KG1 (cell line): ENCODE measurements around the gene USF1.
A peak's percentile ranks its signal among the peaks of the same experiment; 100 is the strongest.

Experiments
- DNase-seq: peaks from one replicate; lab custom pipeline; 2025; lab: John Stamatoyannopoulos, UW

The USF1 gene, protein sequence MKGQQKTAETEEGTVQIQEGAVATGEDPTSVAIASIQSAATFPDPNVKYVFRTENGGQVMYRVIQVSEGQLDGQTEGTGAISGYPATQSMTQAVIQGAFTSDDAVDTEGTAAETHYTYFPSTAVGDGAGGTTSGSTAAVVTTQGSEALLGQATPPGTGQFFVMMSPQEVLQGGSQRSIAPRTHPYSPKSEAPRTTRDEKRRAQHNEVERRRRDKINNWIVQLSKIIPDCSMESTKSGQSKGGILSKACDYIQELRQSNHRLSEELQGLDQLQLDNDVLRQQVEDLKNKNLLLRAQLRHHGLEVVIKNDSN

DNA sequence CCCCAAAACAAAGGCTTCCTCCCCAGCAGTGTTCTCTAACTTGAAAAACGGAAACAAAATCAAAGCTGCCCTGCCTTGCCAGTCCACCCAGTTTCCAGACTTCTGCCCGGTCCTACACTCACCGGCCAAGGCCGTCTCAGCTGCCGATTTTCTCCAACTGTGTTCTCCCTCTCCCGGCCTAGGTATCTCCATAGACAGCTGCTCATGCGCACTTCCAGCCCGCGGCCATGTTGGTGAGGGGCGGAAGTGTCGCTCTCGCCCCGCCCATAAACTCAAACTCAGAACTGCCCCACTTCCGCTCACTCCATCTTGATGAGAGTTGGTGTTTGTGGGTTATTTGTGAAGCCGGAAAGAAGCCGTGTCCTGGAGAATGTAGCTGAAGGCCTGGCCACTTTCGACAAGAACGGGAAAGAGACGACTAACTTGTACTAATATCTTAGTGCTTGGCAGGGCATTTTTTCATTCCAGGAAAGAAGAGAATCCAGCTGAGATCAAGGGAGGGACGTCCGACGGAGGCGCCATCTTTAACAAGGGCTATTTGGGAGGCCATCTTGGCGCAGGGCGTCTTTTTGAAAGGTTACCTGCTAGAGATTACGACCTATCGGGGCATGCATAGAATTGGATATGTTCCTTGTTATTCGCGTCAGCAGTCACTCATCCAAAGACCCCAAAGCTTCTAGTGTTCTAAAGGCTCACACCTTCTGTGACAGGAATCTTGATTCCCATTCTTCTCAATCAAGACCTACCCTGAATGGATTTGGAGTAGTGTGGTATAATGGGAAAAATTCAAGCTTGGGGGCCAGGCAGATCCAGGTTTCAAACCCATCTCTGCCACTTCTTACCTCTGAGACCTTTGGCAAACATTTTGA is at the start of gene USF1:
Gene USF1 (minus strand): TSS at position 242 of the 869 bp plus-strand sequence. CDS start 2,702 bp downstream, outside the sequence.
- DNase-seq: peak; percentile 98

DNA sequence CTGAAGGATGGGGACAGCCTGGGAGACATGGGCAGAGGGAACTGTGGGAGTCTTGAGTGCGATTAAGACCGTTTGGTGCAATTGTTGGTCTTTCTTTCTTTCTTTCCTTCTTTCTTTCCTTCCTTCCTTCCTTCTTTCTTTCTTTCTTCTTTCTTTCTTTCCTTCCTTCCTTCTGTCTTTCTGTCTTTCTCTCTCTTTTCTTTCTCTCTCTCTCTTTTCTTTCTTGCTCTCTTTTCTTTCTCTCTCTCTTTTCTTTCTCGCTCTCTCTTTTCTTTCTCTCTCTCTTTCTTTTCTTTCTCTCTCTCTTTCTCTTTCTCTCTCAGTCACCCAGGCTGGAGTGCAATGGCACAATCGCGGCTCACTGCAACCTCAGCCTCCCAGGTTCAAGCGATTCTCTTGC is 49.5 kb upstream of the USF1 start:
- no peak for DNase-seq

DNA sequence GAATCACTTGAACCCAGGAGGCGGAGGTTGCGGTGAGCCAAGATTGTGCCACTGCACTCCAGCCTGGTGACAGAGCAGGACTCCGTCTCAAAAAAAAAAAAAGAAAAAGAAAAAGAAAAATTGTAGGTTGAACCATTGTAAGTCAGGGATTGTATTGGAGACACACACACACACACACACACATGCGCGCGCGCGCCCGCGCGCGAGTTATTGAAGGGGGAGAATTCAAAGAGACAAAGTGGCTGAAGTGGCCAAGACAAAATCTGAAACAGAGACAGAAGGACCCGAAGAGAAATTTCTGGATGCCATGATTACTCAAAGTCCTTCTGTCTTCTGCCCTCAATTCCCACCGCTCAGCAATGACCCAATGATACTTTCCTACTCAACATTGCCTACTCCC is 48.7 kb upstream of the USF1 start:
- no peak for DNase-seq

DNA sequence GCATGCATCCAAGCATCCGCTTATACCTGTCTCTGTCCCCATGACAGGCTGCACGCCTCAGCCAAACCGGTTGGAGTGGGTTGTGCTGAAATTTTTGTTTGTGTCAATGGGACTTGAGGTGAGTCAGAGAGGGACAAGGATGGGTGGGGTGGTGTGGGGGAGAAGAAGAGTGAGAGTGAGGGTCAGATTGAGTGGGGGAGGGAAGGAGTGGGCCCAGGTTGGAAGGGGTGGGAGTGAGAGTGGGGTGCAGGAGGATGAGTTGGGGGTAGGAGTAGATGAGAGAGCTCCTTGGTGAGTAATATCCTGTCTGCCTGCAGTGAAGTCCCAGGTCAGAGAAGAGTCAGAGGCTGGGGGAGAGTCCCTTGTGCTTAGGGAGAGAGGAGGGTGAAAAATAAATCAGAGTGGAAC is 46.8 kb upstream of the USF1 start:
- DNase-seq: no peak

DNA sequence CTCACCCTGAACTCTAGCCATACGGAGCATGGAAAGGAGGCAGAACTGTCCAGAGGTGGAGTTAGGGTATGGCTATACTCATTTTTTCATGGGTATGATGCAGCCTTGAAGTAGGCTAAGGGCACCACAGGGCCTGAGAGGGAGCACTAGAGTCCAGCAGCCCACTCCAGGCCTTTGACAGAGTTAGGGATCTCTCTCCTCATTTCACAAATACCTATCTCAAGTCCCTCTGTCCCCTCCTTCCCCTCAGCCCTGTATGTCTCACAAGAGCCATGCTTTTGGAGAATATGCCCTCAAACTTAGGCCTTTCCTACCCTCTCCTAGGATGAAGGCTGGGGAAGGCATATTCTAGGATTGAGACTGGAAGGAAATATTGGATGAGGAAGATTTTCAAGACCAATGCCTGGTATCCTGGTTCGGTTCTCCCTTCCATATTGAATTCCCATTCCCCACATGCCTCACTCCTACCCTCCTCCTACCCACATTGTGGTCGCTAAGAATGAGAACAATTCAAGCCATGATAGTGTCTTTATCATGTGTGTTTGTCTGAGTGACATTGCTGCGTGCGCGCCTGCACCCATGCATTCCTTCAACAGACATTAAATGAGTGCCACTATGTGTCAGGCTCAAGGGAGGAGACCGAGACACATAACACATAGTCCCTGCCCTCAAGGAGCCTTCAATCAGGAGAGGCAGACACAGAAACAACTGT is 46.2 kb upstream of the USF1 start:
- DNase-seq: no peak

DNA sequence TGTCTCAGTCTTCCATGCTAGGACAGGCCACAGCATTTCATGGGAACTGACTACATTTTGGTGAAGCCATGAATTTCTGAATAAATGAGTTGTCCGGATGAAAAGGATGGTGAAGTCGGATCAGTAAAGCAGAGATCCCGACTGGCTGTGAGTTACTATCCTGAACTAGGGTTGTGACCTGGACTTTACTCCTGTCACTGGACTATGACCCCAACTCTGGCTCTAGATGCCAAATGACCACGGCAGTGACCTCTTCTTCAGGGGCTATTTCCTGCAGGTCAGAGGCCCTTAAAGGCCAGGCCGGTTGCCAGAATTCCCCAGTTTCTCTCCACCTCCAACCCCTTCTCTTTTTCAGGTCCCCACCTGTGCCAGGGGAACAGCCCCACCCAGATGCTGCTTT is 45.3 kb upstream of the USF1 start:
- DNase-seq: no peak

DNA sequence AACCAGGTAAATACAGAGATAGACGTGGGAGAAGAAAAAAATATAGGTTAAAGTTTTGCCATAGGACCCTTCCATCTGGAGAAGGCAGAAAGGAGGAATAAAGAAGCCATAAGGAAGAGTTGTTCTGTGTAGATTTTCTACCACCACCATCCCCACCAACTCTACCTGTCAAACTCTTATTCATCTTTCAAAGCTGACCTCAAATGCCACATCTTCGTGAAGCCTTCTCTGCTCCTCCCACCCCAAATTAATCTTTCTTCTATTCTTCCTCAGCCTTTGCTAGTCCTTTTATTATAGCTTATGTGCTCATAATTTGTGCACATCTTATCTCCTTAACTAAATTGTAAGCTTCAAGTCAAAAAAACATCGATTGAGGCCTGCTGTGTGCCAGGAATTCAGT is 44.8 kb upstream of the USF1 start:
- DNase-seq: no peak

DNA sequence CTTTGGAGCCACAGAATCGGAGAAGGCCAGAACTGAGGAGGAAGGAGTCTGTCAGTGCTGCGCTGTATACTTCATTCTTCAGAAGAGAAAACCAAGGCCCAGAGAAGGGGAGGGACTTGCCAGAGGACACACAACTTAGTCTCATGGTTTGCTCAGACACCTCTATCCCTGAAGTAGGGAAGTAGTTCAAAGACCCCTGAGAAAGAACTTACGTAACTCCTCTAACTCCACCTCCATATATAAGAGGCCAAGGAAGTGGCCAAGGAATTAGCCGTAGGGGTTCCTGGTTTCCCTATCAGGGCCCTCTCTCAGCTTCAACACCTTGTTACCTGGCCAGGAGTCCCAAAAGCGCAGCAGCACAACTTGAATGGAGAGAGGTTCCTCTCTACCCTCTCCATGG is 44.2 kb upstream of the USF1 start:
- no peak for DNase-seq

DNA sequence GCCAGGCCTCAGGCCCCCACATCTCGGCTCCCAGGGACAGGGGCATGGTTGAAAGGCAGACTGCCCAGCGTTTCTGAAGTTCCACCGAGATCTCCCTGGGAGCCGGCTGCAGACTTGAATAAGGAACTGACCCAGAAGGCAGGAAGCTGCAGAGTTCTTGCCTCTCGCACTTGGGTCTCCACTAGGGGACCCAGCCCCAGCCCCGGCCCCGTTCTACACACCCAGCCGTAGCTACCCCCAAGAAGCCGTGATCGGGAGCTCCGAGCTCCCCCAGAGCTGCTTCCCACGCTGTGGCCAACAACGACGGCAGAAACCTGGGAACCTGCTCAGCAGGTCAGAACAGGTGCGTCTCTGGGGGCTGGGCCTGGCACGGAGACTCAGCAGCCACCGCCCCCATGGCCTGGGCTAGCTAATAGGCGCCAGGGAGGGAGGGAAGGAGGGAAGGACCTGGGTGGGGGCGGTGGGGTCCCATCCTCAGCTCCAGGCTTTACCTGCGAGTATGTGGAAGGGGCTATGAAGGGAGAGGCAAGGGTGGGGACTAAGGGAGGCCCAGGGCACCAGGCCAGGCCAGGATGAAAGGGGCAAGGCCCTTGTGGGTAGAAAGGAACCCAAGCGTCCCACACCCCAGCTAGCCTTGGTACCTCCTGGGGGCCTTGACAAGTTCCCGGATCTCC is 43.6 kb upstream of the USF1 start, which contains the start of gene NECTIN4:
Gene NECTIN4 (minus strand): TSS at position 308 of the 674 bp plus-strand sequence. CDS start 262 bp downstream, at position 46.
- no peak for DNase-seq

DNA sequence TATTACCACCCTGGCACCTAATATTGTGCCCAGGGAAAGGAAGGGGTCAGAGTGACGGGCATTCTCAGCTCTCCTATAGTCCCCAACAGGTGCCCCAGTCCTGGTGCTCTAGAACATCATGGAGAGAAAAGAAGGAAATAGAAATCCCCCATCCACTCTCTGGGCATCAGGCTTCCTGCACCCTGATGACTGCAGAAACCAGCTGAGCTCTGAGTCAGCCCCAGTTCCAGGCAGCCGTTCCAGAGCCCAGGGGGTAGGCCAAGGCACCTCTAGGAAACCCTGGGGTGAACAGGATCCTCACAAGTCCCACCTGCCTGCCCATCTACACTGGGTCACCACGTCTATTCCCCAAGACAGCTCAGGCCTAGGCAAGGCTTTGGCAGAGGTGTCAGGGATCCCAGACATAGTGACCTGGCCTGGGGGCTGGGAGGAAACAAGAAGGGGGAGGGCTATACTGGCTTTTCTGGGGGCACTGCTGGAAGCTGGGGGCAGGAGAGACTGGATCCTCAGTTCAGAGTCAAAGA is 42.9 kb upstream of the USF1 start:
- no peak for DNase-seq

DNA sequence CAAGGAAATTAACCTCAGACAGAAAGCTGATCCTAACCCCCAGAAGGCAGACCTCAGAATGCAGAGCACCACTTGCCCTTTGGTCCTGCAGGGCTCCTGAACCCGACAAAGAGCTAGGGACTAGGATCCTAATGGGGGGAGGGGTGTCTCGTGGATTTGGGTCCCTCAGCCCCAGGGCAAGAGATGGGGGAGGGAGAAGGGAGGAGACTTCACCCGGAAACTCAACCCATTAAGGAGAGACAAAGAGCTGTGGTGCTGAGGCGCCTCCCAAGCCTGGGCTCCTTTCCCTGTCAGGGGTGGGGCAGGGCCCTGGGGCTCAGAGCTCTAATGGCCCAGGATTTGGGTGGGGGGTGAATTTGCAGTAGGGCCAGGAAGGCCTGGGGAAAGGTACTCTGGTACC is 40.7 kb upstream of the USF1 start:
- no peak for DNase-seq

DNA sequence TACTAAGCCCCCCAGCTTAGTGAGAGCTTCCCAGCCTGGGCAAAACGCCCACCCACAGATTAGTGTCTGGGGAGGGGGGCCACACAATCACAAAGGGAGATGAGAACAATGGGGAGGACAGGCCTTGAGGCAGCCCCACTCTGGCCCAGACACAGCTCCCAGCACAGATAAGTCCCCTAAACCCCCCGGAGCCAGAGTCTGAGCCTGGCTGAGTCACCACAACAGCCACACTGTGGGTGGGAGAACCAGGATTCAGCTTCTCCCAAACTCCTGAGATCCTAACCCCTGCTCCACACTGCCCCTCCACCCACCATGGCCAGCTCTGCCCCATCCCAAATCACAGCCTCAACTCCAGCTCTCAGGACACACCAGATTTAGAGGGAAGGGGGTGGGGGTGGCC is 39.4 kb upstream of the USF1 start:
- no peak for DNase-seq

DNA sequence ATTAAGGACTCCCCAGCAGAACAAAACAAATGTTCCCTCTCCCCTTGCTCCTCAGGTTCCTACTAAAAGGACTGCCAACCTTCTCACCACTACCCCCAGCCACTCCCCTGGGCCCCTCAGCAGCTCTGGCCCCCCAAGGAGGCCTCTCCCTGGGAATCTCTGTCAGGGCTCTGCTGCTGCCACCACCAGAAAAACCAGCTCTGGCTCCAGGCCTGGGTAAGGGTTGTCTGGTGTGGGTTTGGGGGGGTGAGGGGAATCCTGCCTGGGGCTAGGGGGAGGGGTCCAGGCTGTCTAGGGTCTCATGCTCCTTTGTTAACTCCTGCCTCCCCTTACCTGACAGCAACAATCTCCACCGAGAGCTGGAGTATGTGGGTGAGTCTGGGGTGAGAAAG is 38.8 kb upstream of the USF1 start:
- no peak for DNase-seq

DNA sequence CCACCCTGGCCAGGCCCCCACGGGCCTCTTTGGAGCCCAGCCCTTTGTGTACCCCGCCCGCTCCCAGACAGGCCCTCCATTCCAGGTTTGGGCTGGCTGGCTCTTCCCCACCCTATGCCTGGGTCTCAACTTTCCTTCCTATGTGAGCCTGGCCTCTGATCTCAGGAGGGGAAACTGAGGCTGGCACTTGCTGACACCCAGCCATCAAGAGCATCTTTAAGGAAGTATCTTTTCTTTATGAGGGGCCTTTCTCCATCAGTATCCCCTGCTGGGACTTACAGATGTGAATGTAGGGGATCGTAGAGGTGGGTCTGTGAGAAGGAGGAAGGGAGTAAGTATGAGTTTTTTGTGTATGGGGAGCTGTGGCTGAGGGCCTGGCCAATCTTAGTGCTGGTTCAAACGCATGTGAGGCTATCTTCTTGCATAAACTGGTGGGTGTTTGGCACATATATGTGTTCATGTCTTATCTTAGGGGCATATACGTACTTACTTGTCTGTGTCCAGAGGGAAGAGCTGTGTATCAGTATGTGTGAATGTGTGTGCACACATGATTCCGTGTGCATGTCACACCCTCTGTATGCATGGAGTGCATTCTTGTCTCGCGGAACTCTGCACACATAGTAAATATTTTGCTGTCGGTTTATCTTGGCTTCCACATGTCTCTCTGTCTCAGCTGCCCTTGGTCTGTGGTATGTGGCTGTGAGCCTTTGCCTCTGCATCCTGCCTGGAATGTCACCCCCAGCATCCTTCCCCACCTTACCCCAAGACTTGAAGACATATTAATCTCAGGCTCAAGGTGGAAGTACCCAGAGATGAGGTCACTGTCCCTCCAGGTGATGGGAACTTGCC is 38.2 kb upstream of the USF1 start:
- no peak for DNase-seq

DNA sequence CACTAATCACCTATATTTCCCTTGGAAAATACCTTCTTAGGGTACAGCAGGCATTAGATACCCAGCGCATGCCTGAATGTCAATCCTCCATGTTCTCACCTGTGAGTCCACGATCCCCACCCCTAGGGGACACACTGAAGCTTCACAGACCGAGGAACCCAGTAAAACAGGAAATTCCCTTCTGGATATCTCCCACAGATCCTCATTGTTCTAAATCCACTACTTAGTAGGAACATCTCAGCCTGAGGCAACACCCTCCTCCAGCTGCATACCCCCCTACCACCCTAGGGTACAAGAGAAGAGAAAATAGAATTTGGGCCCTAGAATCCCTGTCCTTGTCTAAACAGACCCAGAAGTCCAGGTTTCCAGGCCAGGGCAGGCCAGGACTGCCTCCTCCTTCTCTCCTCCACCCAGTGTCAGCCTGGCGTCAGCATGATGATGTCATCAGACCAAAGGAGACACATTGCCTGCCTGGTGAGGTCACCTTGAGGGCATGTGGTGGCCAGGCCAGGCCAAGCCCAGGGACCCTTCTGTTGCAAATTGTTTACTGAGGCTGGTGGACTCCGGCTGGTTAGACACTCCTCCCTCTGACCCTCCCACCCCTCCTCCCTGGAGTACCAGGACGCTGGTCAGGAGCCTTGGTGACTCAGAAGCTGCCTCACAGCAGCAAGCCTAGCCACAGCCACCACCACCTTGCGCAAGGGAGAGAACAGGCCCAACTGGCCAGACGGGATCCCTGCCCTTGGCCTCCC is 37.4 kb upstream of the USF1 start:
- peak; percentile 6 for DNase-seq

DNA sequence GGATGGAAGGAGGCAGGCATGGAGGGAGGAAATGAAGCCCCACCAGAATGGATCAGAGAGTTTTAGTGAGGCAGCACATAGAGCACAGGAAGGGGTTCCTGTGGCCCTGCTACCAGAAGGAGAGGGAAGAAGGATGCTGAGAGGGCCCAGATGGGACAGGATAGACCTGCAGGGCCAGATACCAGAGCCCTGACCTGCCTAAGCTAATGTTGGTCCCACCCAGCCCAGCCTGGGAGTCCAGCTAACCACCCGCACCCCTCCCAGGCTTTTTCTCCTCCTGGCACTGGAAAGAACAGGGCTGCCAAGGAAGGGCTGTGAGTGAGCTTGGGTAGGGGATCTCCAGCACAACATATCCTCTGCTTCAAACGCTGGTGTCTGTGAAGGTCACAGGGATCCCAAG is 36.7 kb upstream of the USF1 start:
- DNase-seq: no peak

DNA sequence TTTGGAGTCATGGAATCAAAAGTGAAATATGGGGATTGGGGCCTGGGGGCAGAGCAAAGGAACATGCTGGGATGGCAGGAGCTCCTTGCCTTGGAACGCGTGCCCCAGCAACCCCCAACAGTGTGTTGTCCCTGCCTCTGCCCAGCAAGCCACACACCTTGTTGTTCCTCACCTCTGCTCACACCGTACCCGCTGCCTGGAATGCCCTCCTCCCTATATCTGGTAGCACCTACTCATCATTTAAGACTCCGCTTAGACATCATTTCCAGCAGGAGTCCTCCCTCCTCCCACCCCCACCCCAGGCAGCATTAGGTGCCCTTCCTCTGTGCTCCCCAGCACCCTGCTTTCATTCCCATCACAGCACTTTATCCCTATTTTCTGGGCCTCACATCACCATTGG is 35.7 kb upstream of the USF1 start:
- DNase-seq: no peak

DNA sequence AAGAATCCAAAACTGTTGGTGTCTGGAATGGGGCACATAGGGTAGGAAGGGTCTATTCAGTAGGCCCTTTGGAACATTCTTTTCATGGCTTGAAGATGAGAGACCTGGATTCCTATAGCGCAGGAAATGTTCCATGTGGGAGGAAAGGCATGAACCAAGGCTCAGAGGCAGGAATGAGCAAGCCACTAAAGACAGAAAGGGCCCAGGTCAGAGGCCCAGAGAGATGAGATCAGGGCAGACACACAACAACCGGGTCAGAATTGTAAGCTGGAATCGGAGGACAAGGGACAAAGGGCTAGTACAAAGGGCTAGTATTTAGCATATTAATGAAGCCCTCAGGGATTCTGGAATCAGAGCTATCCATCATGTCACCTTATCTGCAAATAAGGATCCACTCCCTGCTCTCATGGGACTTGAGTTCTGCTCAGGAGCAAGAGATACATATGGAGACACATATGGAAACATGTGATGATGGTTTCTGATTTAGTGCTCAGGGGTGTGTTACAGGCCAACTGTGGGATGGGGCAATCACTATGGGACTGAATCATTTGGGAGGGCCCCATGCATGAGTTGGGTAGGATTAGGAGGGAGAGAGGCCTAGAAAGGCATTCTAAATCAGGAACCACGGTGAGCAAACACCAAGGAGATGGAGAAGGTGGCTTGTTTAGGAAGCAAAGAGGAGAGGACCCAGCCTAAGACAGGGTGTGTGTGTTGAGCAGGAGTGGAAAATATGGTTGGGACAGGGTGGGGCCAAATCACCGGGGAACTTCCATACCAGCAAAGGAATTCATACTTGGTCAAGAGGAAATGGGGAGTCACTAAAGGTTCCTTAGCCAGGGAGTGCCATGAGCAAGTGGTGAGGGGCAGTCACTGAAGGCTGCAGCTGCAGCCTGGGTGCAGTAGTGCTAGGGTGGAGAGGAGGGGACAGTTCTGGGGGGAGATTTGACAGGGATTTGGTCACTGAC is 34.9 kb upstream of the USF1 start:
- DNase-seq: no peak
